HepG2 (cell line): ENCODE data around the gene ALS2CL. TPM values are rescaled to one million over a fixed set of nuclear protein-coding genes. Genes with fewer than 3 reads are reported as not detected.

Experiments used
- ATAC-seq: fragments of 200-7000 bp; cut with Tn5 transposase; 3 replicates; pipeline ENCODE4 v1.9.1; 2020; ENCODE audit warnings: mild to moderate bottlenecking, moderate library complexity
- BruUV-seq: library from RNA; stranded (reverse); fragments of 400-500 nt; replicated peaks from 2 replicates; lab custom pipeline; 2021; lab: Mats Ljungman, UMichigan
- CTCF ChIA-PET: fragments of 300-600 bp; formaldehyde crosslinking; extraction: SDS; loops from one replicate; lab custom pipeline; 2021; ENCODE audit warnings: low total read pairs, inconsistent platforms, low intra/inter-chr PET ratio; lab: Yijun Ruan, JAX
- POLR2A ChIA-PET: fragments of 350-600 bp; sonication (Branson Sonifier 250); formaldehyde crosslinking; loops from one replicate; lab custom pipeline; 2020; ENCODE audit warnings: antibody characterized with exemption, inconsistent platforms; lab: Yijun Ruan, JAX
- DNase-seq: peaks from one replicate; pipeline ENCODE4 v3.0.0-alpha.2; 2015; ENCODE audit warnings: low spot score
- FAIRE-seq: peaks from 3 replicates; lab custom pipeline; 2011; peaks lifted over from hg19 to GRCh38; lab: Jason Lieb, UNC
- H2AFZ ChIP-seq: one replicate; pipeline ENCODE4 v1.6.1; 2011; ENCODE audit warnings: low read length, inconsistent platforms
- H3K27ac ChIP-seq: fragments of 300-600 bp; 3 replicates; pipeline ENCODE4 v1.8.0; 2011; ENCODE audit warnings: mixed run types, mild to moderate bottlenecking, mixed read lengths, low read length, inconsistent platforms; ENCODE audit not compliant: insufficient read depth; ENCODE audit errors: extremely low read length
- H3K27me3 ChIP-seq, 2 experiments: fragments of 200-600 bp in 1 of 2; 2 replicates in 1 of 2; 3 replicates in 1 of 2; pipeline versions ENCODE4 v1.6.0 to v1.8.0; 2011; ENCODE audit warnings: low read length in 2 of 2, mild to moderate bottlenecking in 2 of 2, moderate library complexity in 2 of 2, inconsistent platforms in 1 of 2; ENCODE audit not compliant: insufficient read depth in 2 of 2, control insufficient read depth in 1 of 2
- H3K36me3 ChIP-seq, 2 experiments: fragments of 200-600 bp in 1 of 2; replicated peaks in 1 of 2; 2 replicates in 1 of 2; 3 replicates in 1 of 2; pipeline versions ENCODE4 v1.5.1 to v1.8.0; 2011; ENCODE audit warnings: low read length in 2 of 2, inconsistent platforms in 1 of 2; ENCODE audit not compliant: insufficient read depth in 2 of 2, control insufficient read depth in 1 of 2
- H3K4me1 ChIP-seq: 2 replicates; pipeline ENCODE4 v1.5.1; 2012; ENCODE audit warnings: low read length, inconsistent platforms; ENCODE audit not compliant: insufficient read depth
- H3K4me2 ChIP-seq: 2 replicates; pipeline ENCODE4 v1.6.0; 2011; ENCODE audit warnings: low read depth, low read length, inconsistent platforms
- H3K4me3 ChIP-seq, 3 experiments: fragments of 200-600 bp in 1 of 3; sonication (generic), shearing (Covaris generic) in 1 of 3; replicated peaks in 1 of 3; 2 replicates each; pipeline ENCODE4 v1.5.1; 2011 to 2016; ENCODE audit warnings: low read length in 3 of 3, inconsistent platforms in 2 of 3, low read depth in 2 of 3, mild to moderate bottlenecking in 2 of 3, control low read depth in 1 of 3, mixed read lengths in 1 of 3; ENCODE audit not compliant: insufficient read depth in 1 of 3
- H3K79me2 ChIP-seq: one replicate; pipeline ENCODE4 v1.6.1; 2011; ENCODE audit warnings: low read length, inconsistent platforms; ENCODE audit not compliant: insufficient read depth
- H3K9ac ChIP-seq: 2 replicates; pipeline ENCODE4 v1.6.0; 2011; ENCODE audit warnings: mild to moderate bottlenecking, low read depth, low read length, inconsistent platforms; ENCODE audit not compliant: insufficient read depth
- H3K9me3 ChIP-seq: 2 replicates; pipeline ENCODE4 v1.5.1; 2012; ENCODE audit warnings: mild to moderate bottlenecking, low read length
- H4K20me1 ChIP-seq: 2 replicates; pipeline ENCODE4 v1.6.0; 2011; ENCODE audit warnings: inconsistent platforms, mild to moderate bottlenecking, low read length, moderate library complexity; ENCODE audit not compliant: insufficient read depth
- HIVEP1 ChIP-seq: sonication (generic); formaldehyde crosslinking; IDR thresholded peaks from 2 replicates; pipeline ENCODE4 v1.4.0; 2020; ENCODE audit warnings: mild to moderate bottlenecking, missing genetic modification reagents
- NCOA5 ChIP-seq: sonication (generic); formaldehyde crosslinking; IDR thresholded peaks from 2 replicates; pipeline ENCODE4 v1.4.0; 2020; ENCODE audit warnings: missing genetic modification reagents
- NR2F6 ChIP-seq, 2 experiments: IDR thresholded peaks; 2 replicates each; pipeline ENCODE4 v1.6.1; 2016; ENCODE audit warnings: antibody characterized with exemption in 1 of 2, mild to moderate bottlenecking in 1 of 2
- XRCC5 ChIP-seq: fragments of 200-400 bp; formaldehyde crosslinking; optimal IDR thresholded peaks from 2 replicates; pipeline ENCODE3; 2017; ENCODE audit warnings: mild to moderate bottlenecking, low read length
- ZNF563 ChIP-seq: sonication (generic); formaldehyde crosslinking; IDR thresholded peaks from 2 replicates; pipeline ENCODE4 v1.8.0; 2022; ENCODE audit warnings: mild to moderate bottlenecking, moderate library complexity, missing genetic modification reagents
- ZNF569 ChIP-seq: sonication (generic); formaldehyde crosslinking; IDR thresholded peaks from 2 replicates; pipeline ENCODE4 v1.5.0; 2020; ENCODE audit warnings: mild to moderate bottlenecking, missing genetic modification reagents, moderate library complexity, borderline replicate concordance
- ZNF777 ChIP-seq: sonication (generic); formaldehyde crosslinking; IDR thresholded peaks from 2 replicates; pipeline ENCODE4 v1.4.0; 2020; ENCODE audit warnings: missing genetic modification reagents
- ZNF878 ChIP-seq: sonication (generic); formaldehyde crosslinking; IDR thresholded peaks from 2 replicates; pipeline ENCODE4 v1.8.1; 2023; ENCODE audit warnings: mild to moderate bottlenecking, missing genetic modification reagents, moderate library complexity
- WGBS: methylation state at CpG from one replicate; pipeline ENCODE4 v1.1.6; 2017; ENCODE audit warnings: low lambda C conversion rate; 5-methylcytosine and 5-hydroxymethylcytosine counted together
- in situ Hi-C: cut with HindIII; loops from 2 replicates; pipeline ENCODE4 v1.10.0; 2017; ENCODE audit warnings: low pct_unique_long_range_greater_than_20kb; ENCODE audit not compliant: extremely low pct_ligation_motif_present
- intact Hi-C: fragments of 100-400 bp; cut with micrococcal nuclease; formaldehyde crosslinking; loops from one replicate; pipeline ENCODE4 v1.10.0; 2022; ENCODE audit not compliant: unreplicated experiment
- polyA plus RNA-seq, 8 experiments: library from polyadenylated mRNA; depleted of rRNA in 3 of 8; stranded (reverse) in 7 of 8; unstranded in 1 of 8; fragments of >200 nt; fragmentation: Illumina TruSeq in 4 of 8; extraction: Trizol in 4 of 8; gene quantifications; 2 replicates each; pipeline versions ENCODE4 v1.2.1 to v1.2.3, GENCODE V29; 2011 to 2016; ENCODE audit warnings: low read depth in 4 of 8, missing spikeins in 1 of 8, mixed read lengths in 1 of 8; ENCODE audit not compliant: insufficient read depth in 1 of 8
- total RNA-seq, 5 experiments: library from RNA; depleted of rRNA; stranded (reverse); fragments of >200 nt; fragmentation: Illumina TruSeq; extraction: Trizol; gene quantifications; 2 replicates each; pipeline ENCODE4 v1.2.3, GENCODE V29; 2016; ENCODE audit warnings: low read depth in 1 of 5
- TF ChIP-seq, protein P1 (sequence below): sonication (generic); formaldehyde crosslinking; IDR thresholded peaks from 2 replicates; pipeline ENCODE4 v1.4.0; 2020; ENCODE audit warnings: low read depth, missing genetic modification reagents
- TF ChIP-seq, protein P2 (sequence below): sonication (generic); formaldehyde crosslinking; IDR thresholded peaks from 2 replicates; pipeline ENCODE4 v1.4.0; 2020; ENCODE audit warnings: missing genetic modification reagents, low read depth, mild to moderate bottlenecking, borderline replicate concordance
- TF ChIP-seq, protein P3 (sequence below): sonication (generic); formaldehyde crosslinking; IDR thresholded peaks from 2 replicates; pipeline ENCODE4 v1.5.0; 2020; ENCODE audit warnings: missing genetic modification reagents
- TF ChIP-seq, protein P4 (sequence below): IDR thresholded peaks from 2 replicates; pipeline ENCODE4 v1.6.1; 2016

The ALS2CL gene
- total and polyA plus RNA-seq, 2 of the 13 experiments (the other 11 are each of a cell fraction or from before 2014, with no cell fraction given) = not detected

DNA sequence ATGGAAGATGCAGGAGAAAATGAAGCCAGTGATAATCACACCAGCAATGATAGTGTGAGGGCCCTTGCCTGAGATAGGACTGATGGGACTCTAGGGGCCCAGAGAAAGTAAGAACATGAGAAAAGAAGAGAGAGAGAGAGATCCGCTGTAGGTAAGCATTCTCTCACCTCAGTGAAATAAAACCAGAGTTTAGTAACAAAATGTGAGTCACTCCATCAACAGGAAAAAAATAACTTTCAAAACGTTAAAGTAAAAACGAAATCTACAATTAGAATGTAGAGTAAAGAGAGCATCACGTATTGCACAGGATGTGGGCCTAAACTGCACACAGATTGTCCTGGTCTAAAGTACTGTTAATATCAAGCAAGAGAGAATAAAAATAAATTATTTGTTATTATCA is 30.9 kb upstream of the ALS2CL start:
- no peak for FAIRE-seq
- 9% methylated on average over 4 of the region's 4 CpGs for WGBS
- no TSS peak for BruUV-seq

DNA sequence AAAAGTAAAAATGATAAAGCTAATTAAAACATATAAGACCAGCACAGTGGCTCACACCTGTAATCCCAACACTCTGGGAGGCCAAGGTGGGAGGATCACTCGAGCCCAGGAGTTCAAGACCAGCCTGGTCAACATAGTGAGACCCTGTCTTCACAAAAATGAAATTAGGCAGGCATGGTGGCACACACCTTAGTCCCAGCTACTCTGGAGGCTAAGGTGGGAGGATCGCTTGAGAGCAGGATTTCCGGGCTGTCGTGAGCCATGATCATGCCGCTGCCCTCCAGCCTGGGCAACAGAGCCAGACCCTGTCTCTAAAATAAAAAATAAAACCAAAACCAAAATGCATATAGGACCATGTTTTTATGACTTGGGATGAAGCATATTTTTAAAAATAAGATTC is 29.0 kb upstream of the ALS2CL start:
- H2AFZ ChIP-seq = no peak overlapping the region
- H3K36me3 ChIP-seq = no peaks in the 10 kb centered on the region
- CTCF ChIA-PET = no interaction called here
- no peaks in the 10 kb centered on the region for H3K4me1 ChIP-seq
- no peak overlapping the region for H3K27ac ChIP-seq
- in situ Hi-C loops (no loop called here), intact Hi-C loops (no loop called here)
- H3K79me2 ChIP-seq = no peaks in the 10 kb centered on the region
- DNase-seq (no peak), FAIRE-seq (no peak), ATAC-seq (no peak)
- no peak overlapping the region for H3K4me2 ChIP-seq
- peaks cover 0 to 3% of the 10 kb centered on the region in 2 experiments; a peak in 2 of 5 replicates for H3K27me3 ChIP-seq
- H3K9me3 ChIP-seq = no peaks in the 10 kb centered on the region
- WGBS = 72% methylated on average over 5 of the region's 5 CpGs
- no peaks in the 10 kb centered on the region for H4K20me1 ChIP-seq
- no peak overlapping the region for H3K4me3 ChIP-seq
- BruUV-seq = no TSS peak
- POLR2A ChIA-PET = no interaction called here
- H3K9ac ChIP-seq = no peak overlapping the region
- TF ChIP-seq NR2F6 (IDR thresholded peaks at IDR 0.05) (no peak), NR2F6 (CRISPR knock-in tag; IDR thresholded peaks at IDR 0.05) (no peak), HIVEP1 (no peak), ZNF777 (CRISPR knock-in tag) (no peak), ZNF878 (CRISPR knock-in tag) (no peak), ZNF563 (CRISPR knock-in tag) (no peak), XRCC5 (no peak)
- TF ChIP-seq, protein P1, sequence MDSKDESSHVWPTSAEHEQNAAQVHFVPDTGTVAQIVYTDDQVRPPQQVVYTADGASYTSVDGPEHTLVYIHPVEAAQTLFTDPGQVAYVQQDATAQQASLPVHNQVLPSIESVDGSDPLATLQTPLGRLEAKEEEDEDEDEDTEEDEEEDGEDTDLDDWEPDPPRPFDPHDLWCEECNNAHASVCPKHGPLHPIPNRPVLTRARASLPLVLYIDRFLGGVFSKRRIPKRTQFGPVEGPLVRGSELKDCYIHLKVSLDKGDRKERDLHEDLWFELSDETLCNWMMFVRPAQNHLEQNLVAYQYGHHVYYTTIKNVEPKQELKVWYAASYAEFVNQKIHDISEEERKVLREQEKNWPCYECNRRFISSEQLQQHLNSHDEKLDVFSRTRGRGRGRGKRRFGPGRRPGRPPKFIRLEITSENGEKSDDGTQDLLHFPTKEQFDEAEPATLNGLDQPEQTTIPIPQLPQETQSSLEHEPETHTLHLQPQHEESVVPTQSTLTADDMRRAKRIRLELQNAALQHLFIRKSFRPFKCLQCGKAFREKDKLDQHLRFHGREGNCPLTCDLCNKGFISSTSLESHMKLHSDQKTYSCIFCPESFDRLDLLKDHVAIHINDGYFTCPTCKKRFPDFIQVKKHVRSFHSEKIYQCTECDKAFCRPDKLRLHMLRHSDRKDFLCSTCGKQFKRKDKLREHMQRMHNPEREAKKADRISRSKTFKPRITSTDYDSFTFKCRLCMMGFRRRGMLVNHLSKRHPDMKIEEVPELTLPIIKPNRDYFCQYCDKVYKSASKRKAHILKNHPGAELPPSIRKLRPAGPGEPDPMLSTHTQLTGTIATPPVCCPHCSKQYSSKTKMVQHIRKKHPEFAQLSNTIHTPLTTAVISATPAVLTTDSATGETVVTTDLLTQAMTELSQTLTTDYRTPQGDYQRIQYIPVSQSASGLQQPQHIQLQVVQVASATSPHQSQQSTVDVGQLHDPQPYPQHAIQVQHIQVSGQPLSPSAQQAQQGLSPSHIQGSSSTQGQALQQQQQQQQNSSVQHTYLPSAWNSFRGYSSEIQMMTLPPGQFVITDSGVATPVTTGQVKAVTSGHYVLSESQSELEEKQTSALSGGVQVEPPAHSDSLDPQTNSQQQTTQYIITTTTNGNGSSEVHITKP (CRISPR knock-in tag) = no peak
- TF ChIP-seq, protein P2, sequence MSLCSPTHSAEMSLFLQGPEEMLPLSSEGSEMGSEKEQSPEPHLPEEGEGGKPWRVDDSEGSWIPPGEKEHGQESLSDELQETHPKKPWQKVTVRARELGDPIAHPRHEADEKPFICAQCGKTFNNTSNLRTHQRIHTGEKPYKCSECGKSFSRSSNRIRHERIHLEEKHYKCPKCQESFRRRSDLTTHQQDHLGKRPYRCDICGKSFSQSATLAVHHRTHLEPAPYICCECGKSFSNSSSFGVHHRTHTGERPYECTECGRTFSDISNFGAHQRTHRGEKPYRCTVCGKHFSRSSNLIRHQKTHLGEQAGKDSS (CRISPR knock-in tag) = no peak
- TF ChIP-seq, protein P3, sequence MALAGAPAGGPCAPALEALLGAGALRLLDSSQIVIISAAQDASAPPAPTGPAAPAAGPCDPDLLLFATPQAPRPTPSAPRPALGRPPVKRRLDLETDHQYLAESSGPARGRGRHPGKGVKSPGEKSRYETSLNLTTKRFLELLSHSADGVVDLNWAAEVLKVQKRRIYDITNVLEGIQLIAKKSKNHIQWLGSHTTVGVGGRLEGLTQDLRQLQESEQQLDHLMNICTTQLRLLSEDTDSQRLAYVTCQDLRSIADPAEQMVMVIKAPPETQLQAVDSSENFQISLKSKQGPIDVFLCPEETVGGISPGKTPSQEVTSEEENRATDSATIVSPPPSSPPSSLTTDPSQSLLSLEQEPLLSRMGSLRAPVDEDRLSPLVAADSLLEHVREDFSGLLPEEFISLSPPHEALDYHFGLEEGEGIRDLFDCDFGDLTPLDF (CRISPR knock-in tag) = no peak

More for the DNA sequence above, 30.9 kb upstream of the ALS2CL start:
- ATAC-seq (no peak), DNase-seq (no peak)
- peaks cover 4% of the 10 kb centered on the region in 2 experiments; a peak in 3 of 5 replicates for H3K27me3 ChIP-seq
- H3K27ac ChIP-seq = no peak overlapping the region
- no peaks in the 10 kb centered on the region for H3K4me1 ChIP-seq
- no peaks in the 10 kb centered on the region for H3K9me3 ChIP-seq
- no peaks in the 10 kb centered on the region for H3K79me2 ChIP-seq
- no peak overlapping the region for H3K4me3 ChIP-seq
- no peaks in the 10 kb centered on the region for H3K36me3 ChIP-seq
- no peaks in the 10 kb centered on the region for H4K20me1 ChIP-seq
- CTCF ChIA-PET = no interaction called here
- TF ChIP-seq ZNF569 = no peak
- TF ChIP-seq, protein P4, sequence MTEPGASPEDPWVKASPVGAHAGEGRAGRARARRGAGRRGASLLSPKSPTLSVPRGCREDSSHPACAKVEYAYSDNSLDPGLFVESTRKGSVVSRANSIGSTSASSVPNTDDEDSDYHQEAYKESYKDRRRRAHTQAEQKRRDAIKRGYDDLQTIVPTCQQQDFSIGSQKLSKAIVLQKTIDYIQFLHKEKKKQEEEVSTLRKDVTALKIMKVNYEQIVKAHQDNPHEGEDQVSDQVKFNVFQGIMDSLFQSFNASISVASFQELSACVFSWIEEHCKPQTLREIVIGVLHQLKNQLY (CRISPR knock-in tag) = no peak
- no peak for TF ChIP-seq NCOA5 (CRISPR knock-in tag)
- intact Hi-C loops (no loop called here), in situ Hi-C loops (no loop called here)
- POLR2A ChIA-PET = no interaction called here
- no peak overlapping the region for H3K4me2 ChIP-seq
- H3K9ac ChIP-seq = no peak overlapping the region
- H2AFZ ChIP-seq = no peak overlapping the region
